ENCODE measurements around the gene TBX1. TPM values are rescaled to one million over a fixed set of nuclear protein-coding genes. Genes with fewer than 3 reads are reported as not detected.

The TBX1 gene
- total and polyA plus RNA-seq, 2 of the 13 experiments (the other 11 are each of a cell fraction or from before 2014, with no cell fraction given): not detected

DNA sequence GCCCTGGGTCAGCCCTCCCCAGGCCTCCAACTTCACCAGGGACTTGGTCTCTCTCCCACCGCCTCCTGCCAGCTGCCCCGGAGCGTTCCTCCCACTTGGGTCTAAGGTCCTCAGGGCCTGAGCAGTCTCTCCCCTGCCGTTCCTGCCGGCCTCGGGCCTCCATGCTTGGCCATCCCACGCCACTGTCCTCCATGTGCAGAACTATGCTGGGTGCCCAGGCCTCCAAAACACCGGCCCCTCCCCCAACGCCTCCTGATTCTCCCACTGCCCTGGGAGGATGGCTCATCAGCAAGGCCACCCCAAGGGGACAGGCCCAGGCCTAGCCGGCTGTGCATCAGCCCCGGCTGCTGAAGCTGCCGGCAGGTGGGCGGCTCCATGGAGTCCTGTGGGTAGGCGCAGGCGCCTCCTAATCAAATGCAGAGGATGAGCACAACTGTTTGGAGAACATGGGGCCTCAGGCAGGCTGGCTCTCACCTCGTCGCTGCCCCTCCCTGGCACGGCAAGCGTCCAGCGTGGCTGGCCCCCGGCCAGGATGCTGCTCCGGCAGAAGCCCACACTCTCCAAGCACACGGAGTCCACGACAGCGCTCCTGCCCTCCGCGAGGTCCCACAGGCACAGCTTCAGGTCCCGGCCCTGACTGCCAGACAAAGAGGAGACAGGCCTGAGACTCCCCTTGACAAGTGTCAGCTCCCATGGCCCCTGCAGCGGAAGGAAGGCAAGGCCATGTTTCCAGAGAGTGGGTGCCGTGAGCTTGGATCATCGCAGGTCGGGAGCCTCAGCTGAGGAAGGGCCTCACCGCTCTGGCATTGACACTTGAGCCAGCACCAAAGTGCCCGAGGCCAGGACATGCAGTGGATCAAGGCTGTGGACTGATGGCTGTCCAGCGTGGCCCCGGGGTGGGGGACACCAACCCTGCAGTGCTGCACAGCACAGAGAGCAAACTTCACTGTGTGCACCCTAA lies 51.5 kb downstream of the TBX1 start:
- no peak overlapping the region for H3K4me2 ChIP-seq (ENCODE audit: low read depth, low read length)
- no peaks in the 10 kb centered on the region for H3K79me2 ChIP-seq (ENCODE audit: insufficient read depth, low read length)
- no peak for TF ChIP-seq ZMAT3 (CRISPR knock-in tag; conservative IDR thresholded peaks at IDR 0.05)
- TF ChIP-seq, protein P1, sequence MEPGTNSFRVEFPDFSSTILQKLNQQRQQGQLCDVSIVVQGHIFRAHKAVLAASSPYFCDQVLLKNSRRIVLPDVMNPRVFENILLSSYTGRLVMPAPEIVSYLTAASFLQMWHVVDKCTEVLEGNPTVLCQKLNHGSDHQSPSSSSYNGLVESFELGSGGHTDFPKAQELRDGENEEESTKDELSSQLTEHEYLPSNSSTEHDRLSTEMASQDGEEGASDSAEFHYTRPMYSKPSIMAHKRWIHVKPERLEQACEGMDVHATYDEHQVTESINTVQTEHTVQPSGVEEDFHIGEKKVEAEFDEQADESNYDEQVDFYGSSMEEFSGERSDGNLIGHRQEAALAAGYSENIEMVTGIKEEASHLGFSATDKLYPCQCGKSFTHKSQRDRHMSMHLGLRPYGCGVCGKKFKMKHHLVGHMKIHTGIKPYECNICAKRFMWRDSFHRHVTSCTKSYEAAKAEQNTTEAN (CRISPR knock-in tag; conservative IDR thresholded peaks at IDR 0.05): no peak
- TF ChIP-seq JUN (CRISPR knock-in tag; IDR thresholded peaks at IDR 0.05): no peak
- TF ChIP-seq, protein P2, sequence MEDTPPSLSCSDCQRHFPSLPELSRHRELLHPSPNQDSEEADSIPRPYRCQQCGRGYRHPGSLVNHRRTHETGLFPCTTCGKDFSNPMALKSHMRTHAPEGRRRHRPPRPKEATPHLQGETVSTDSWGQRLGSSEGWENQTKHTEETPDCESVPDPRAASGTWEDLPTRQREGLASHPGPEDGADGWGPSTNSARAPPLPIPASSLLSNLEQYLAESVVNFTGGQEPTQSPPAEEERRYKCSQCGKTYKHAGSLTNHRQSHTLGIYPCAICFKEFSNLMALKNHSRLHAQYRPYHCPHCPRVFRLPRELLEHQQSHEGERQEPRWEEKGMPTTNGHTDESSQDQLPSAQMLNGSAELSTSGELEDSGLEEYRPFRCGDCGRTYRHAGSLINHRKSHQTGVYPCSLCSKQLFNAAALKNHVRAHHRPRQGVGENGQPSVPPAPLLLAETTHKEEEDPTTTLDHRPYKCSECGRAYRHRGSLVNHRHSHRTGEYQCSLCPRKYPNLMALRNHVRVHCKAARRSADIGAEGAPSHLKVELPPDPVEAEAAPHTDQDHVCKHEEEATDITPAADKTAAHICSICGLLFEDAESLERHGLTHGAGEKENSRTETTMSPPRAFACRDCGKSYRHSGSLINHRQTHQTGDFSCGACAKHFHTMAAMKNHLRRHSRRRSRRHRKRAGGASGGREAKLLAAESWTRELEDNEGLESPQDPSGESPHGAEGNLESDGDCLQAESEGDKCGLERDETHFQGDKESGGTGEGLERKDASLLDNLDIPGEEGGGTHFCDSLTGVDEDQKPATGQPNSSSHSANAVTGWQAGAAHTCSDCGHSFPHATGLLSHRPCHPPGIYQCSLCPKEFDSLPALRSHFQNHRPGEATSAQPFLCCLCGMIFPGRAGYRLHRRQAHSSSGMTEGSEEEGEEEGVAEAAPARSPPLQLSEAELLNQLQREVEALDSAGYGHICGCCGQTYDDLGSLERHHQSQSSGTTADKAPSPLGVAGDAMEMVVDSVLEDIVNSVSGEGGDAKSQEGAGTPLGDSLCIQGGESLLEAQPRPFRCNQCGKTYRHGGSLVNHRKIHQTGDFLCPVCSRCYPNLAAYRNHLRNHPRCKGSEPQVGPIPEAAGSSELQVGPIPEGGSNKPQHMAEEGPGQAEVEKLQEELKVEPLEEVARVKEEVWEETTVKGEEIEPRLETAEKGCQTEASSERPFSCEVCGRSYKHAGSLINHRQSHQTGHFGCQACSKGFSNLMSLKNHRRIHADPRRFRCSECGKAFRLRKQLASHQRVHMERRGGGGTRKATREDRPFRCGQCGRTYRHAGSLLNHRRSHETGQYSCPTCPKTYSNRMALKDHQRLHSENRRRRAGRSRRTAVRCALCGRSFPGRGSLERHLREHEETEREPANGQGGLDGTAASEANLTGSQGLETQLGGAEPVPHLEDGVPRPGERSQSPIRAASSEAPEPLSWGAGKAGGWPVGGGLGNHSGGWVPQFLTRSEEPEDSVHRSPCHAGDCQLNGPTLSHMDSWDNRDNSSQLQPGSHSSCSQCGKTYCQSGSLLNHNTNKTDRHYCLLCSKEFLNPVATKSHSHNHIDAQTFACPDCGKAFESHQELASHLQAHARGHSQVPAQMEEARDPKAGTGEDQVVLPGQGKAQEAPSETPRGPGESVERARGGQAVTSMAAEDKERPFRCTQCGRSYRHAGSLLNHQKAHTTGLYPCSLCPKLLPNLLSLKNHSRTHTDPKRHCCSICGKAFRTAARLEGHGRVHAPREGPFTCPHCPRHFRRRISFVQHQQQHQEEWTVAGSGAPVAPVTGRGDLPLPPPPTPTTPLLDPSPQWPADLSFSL (CRISPR knock-in tag; IDR thresholded peaks at IDR 0.05): no peak
- no peak overlapping the region for H3K9ac ChIP-seq (ENCODE audit: insufficient read depth, low read depth, low read length)
- H3K9me3 ChIP-seq (ENCODE audit: low read length): no peaks in the 10 kb centered on the region
- ATAC-seq (no peak), DNase-seq (ENCODE audit: low spot score) (no peak), FAIRE-seq (no peak)
- POLR2A ChIA-PET: no interaction called here
- H3K4me1 ChIP-seq (ENCODE audit: insufficient read depth, low read length): no peaks in the 10 kb centered on the region
- H3K27ac ChIP-seq (ENCODE audit: extremely low read length, insufficient read depth, low read length): no peak overlapping the region
- H3K36me3 ChIP-seq (replicated peaks in 1 of 2; ENCODE audit: control insufficient read depth in 1 of 2, insufficient read depth in 2 of 2, low read length in 2 of 2): no peaks in the 10 kb centered on the region
- H3K4me3 ChIP-seq (replicated peaks in 1 of 3; ENCODE audit: insufficient read depth in 1 of 3, low read depth in 2 of 3, low read length in 3 of 3): no peak overlapping the region
- CTCF ChIA-PET (ENCODE audit: low intra/inter-chr PET ratio, low total read pairs): no interaction called here
- H3K27me3 ChIP-seq (ENCODE audit: control insufficient read depth in 1 of 2, insufficient read depth in 2 of 2, low read length in 2 of 2): no peaks in the 10 kb centered on the region
- no peak overlapping the region for H2AFZ ChIP-seq (ENCODE audit: low read length)
- 86% methylated on average over 23 of the region's 36 CpGs for WGBS (ENCODE audit: low lambda C conversion rate)
- intact Hi-C loops (cut with micrococcal nuclease; ENCODE audit: unreplicated experiment): no loop called here
- in situ Hi-C loops (cut with HindIII; ENCODE audit: extremely low pct_ligation_motif_present, low pct_unique_long_range_greater_than_20kb): no loop called here
- no TSS peak for BruUV-seq (replicated peaks)
- no peaks in the 10 kb centered on the region for H4K20me1 ChIP-seq (ENCODE audit: insufficient read depth, low read length)
